ENCODE data around the gene BTBD1.
A peak's percentile ranks its signal among the peaks of the same experiment; 100 is the strongest.

BTBD1 gene

DNA sequence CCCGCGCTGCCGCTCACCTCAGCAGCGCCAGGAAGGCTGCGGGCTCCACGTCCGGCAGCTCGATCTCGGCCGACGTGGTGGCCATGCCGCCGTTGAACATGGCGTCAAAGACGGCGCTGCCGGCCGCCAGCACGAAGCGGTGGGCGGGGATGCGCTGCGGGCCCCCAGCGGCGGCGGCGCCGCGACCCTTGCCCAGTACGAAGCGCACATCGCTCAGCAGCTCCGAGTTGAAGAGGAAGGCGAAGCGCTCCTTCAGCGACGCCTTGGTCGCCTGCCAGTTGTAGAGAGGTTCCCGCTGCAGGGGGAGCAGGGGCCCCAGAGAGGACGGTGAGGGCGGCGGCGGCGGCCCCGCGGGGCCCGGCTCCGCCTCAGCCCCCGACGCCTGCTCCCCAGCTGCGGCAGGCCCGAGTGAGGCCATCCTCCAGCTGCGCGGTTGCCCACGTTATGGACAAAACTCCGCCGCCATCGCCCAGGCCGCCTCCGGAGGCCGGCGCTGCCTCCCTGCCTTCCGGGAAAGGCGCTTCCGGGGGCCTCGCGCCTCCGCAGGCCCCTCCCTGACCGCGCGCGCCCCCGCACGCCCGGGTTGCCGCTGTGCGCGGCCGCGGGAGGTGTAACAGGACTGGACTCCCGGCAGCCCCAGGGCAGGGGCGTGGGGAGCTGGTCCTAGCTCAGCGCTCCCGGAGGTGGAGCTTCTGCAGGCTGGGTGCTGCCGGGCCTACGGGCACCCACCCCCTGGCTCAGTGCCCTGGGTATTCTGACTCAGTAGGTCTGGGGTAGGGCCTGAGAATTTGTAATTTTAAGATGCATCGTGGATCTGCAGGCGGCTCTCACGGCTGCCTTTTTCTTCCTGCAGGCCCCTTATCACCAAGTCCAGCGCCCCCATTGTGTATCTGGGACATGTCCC is at the start of gene BTBD1:
BTBD1 (minus strand) TSS at position 519 of the 904 bp plus-strand sequence; CDS start at position 418, 101 bp downstream.
- DNase-seq, result peak; percentile 94

DNA sequence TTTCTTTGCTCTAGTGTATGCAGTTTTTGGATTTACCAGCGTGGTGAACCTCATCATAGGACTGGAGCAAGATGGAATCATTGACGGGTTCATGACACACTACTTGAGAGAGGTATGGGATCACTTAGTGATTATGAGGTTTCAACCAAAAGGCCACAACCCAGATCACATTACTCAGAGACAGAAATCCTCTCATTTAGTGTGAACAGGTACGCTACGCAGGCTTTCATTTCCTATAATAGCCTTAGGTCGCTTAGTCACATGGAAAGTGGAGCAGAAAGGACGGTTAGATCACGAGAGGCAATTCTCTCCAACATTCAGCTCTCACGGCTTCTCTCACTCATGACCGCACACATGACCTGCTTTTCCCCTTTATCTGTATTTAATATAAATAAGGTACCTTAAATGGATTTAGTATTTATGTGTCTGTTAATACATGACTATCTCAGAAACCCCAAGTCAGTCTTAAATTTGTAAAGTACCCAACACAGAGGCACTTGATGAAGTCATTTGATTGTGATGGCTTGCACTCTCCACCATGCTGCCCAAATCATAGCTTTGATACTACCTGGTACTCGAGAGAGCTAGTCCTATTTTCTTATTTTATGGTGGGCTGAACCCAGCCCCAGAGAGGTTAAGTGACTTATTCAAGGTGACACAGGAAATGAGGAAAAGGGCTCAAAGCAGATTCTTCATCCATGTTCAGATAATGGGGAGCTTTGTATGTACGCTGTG is 48.9 kb upstream of the BTBD1 start:
- DNase-seq, result no peak

DNA sequence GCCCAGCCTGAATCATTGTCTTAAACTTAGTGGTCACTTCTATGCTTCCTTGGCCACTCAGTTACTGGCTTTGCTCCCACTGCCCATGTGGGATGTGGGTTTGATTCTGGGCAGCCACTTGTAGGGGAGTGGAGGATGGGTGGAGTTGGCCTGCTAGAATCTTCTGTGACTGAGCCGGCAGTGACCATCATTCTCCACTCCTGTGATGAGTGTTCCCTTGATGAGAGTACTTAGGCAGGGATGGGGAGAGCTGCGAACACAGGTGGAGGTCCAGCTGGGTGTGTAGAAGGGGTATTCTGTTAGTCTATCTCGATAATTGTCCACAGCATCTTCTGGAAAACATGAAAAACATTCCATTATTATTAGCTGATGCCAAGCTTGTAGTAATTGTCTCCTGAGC is 48.4 kb upstream of the BTBD1 start:
- DNase-seq, result no peak

DNA sequence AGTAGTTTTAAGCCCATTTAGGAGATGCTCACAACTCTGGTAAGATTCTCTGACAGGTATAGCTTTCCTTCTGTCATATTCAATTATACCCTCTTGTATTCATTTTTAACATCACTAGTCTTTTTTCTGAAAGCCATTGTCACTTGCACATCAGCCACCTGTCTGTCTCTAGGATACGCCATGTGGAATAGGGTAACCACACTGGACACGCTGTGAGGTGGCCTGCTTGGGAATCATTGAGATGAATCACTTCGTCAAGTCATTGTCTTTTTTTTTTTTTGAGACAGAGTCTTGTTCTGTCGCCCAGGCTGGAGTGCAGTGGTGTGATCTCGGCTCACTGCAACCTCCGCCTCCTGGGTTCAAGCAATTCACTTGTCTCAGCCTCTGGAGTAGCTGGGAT is 47.8 kb upstream of the BTBD1 start:
- DNase-seq, result no peak

DNA sequence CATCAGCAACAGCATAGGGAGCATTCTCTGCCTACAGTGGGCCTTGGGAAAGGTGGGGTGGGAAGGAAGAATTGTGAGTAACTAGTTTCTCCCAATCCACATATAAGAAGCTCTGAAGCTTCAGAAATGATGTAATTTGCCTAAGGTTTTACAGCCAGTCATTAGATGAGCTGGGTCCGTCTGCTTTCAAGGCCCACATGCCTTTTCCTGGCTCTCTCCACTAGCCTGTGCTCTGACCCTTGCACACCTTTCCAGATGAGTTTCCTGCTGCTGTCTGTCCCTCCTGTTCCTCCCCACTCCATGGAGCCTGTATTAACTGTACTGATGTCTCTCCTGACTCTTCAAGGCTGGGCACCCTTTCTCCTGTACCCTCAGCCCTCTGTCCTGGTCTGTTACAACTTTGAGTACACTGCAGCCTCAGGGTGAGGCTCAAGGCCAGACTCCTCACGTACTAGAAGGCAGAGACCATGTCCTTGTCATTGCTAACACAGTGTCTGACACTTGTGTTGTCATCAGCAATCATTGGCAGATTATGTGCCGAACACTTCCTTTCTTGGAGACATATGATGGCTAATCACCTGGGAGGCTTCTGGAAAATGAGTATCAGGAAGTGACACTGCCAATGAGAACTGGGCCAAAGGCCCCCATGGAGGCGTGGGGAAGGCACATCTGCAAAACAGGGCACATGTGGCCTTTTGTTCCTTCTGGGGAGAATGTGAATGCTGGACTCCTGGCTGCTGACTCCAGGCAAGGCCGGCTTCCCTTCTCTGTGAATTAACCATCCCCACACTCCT is 47.0 kb upstream of the BTBD1 start:
- DNase-seq, result no peak

DNA sequence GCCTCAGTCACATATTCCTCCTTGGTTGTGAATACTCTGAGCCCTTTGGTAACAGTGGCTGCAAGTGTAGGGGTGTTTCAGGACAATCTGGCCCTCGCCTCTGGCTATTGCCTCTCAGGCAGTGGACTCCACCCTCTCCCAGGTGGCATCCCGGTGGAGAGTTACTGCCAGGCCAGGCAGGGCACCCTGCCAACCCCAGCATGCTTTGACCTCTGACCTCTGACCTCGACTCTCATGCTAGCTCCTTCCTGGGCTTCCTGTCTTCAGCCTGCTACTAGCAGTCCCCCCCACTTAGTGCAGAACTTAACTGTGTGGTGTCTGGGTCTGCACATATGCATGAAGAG is 45.9 kb upstream of the BTBD1 start:
- DNase-seq, result no peak

DNA sequence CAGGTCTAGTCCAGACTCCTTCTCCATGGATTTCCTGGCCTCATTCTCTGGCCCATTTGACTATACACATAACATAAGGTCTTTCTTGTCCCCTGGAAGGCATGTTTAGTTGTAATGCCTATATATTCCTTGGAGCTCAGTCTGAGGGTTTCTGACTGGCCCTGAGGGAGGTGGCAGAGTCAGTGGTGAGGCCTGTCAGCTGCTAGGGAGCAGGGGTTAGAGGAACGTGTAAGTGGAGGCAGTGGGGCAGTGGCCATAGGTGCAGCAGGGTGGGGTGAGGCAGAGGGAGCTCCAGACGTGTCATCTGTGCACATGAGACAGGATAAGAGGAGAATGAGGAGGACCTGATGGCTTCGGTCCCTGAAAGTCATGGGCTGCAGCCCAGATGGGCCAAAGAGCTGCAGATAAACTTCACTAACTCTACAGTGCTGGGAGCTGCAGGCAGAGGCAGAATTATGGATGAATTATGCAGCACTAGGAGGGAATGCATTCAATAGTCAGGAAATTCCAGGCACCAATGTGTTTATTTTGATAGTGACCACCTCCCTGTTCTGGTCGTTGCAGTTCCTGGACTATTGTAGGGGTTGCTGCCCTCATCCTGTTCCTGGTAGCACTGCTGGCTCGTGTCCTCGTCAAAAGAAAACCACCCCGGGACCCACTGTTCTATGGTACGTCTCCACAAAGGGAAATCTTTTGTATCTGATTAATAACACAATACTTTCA is 45.3 kb upstream of the BTBD1 start:
- no peak for DNase-seq

DNA sequence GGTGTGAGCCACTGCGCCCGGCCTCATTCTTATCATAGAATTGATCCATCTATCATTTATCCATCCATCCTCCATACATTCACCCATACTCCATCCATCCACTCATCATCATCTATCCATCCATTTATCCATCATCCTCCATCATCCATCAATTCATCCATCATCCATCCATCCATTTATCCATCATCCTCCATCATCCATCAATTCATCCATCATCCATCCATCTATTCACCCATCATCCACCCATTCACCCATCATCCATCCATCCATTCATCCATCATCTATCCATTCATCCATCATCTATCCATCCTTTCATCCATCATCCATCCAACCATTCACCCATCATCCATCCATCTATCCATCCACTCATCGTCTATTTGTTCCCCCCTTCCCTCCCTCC is 44.1 kb upstream of the BTBD1 start:
- no peak for DNase-seq

DNA sequence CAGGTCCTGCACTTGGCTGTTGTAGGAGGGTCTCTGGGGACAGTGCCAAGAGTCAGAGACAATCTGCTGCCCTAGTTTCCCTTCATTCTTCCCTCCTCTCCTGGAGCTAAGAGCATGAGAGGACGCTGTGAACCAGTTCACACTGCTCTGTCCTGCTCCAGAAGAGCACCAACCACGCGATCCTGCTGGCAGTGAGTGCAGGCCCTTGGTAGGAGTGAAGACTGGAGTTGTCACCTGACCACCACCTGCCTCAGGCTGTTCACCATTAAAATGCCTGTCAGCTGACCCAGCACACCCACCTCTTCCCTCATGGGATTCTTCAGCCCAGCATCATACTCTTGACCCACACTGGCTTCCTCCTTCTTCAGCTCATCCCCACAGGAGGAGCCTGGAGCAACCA is 43.3 kb upstream of the BTBD1 start:
- DNase-seq, result no peak

DNA sequence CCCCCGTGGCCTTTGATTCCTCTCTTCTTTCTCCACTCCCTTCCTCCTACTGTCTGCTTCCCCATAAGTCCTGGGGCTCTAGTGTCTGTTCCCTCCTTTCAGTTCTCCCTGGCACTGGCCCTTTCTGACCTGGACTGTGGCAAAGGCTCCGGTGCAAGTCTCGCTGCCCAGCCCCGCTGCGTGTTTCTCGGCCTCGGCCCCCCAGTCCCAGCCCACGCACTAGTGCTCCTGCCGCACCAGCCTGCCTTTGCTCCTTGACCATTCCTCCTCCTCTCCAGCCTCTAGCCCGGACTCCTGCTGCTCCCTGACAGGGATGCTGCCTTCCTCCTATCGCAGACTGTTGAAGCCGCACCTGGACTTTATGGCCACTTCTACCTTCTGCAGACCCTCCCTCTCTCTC is 42.5 kb upstream of the BTBD1 start:
- DNase-seq, result no peak

DNA sequence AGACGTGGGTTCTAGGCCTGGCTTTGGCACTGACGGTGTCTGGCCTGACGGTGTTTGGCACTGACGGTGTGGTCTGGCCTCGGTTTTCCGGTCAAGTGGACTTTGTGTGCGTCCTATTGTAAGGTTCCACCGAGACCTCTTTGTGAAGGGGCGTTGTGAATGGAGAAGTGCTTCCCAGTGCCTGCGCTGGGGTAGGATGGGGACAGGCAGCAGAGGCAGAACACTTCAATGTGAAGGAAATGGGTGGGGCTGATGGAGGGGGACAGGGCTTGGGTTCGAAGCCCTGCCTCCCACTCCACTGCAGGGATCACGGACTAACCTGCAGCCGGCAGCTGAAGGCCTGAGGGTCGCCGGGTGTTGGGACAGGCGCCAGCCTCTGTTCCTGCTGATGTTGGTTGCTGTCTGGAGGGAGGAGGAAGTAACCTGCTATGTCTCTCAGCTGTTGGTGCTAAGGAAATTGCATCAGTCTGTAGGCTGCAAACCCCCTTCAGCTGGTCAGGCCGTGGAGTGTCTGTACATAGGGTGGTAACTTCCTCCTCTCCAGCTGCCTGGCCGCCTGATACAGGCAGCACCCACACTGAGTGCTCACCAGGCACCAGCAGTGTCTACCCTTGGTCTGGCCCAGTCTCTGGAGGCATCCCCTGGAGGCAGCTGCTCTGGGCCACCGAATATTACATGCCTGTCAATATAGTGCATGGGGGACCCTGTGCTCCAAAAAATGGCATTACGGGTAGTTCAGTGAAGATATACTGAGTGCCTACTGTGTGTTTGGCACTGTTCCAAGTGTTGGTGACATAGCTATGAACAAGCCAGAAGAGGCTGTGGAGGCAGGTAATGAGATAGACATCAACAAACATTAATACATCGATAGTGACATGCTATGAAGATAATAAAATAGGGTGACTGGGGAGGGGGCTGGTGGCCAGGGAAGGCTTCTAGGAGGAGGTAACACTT is 41.5 kb upstream of the BTBD1 start:
- DNase-seq, result no peak

DNA sequence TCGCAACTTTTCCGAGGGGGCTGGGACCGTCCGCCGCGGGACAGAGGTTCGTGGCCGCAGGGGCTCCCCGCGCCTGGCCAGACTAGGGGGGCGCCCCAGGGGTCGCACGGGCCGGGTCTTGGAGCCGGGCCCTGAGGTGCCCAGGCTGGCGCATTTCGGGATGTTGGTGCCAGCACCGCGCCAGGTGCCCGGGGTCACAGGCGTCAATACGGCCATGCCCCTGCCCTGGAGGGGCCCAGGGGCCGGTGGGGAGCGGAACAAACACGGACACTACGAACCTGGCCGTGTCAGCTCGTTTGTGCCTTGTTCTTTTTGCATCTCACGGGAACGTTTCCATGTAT is 40.8 kb upstream of the BTBD1 start:
- no peak for DNase-seq

DNA sequence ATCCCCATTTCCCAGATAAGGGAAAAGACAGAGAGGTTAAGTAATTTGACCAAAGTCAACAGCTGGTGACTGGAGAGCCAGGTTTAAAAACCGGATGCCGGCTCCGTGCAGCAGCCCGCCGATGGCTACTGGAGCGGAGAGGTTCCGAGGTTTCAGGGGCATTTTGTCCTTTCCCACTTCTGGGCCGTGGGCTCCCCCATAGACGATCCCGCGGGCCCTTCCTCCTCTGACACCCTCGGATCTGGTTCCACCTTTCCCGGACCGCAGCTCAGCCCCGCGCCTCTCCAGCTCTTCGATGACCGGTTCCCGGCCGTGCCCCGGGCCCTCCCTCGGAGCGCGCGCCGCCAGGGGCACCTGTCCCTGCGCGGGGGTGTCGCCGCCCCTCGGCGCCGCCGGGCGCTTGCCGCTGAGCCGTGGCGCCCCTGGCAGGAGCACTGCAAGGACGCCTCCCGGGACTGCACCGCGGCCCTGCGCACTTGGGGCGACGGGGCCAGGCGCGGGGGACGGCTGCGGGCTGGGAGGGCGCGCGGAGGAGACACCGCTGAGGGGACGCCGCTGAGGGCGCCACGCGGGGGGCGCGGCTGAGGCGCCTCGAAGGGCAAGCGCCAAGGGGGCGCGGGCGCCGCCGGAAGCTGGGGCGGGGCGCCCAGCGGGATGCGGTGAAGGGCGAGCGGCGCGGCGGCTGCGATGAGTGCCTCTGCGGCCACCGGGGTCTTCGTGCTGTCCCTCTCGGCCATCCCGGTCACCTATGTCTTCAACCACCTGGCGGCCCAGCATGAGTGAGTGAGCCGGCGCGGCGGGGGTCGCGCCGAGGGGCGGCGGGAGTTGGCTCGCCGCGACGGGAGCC is 40.2 kb upstream of the BTBD1 start, which contains the start of gene TM6SF1:
TM6SF1 (plus strand) TSS at position 652 of the 847 bp plus-strand sequence; CDS start at position 688, 36 bp downstream.
- DNase-seq, result peak; percentile 50

DNA sequence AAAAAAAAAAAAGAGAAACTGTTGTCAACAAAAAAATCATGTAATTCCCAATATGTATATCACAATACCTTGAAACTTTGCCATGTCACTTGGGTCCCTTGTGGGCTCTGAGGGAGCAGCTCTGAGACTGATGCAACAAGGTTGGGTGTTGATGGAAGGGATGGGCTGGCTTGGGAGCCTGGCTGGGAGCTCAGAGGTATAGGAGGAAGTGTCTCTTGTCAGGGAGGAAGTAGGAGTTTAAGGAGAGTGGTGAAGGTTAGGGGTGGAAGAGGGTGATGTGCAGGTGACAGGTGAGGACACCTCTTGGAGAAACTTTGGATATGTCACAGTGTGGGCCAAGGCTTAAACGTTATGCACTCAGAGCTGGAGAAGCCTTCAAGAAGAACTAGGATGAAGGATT is 38.4 kb upstream of the BTBD1 start:
- no peak for DNase-seq

DNA sequence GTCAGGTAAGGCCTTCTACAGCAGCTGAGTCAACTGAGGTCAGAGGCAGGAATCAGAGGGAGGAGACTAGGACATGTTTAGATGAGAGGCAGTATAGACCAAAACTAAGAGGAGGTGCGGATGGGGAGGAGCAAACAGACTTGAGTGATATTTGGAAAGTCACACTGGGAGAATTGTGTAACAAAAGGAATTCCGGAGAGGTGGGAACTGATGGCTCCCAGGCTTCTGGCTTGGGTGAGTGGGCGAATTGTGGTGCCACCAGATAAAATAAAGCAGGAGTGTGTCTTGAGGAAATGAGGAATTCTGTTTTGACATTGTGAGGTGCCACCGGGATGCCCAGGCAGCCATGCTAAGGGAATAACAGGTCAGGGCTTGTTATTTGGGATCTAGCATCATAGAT is 37.1 kb upstream of the BTBD1 start:
- DNase-seq, result no peak

DNA sequence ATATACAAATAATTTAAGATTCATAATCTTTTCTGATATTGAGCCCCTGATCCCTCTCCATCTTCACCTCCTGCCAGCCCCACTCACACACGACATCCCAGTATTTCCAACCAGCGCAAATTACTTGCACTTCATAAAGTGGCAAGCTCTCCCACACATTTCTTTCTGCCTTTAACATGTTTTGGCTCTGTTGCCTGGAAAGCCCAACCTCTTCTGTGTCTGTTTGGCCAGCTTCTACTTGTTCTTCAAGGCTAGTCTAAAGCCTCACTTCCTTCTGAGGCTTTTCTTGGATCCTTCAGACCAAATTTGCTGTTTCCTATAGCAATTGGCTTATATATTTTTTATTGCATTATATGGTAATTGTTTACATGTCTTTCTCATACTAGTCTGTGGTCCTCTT is 35.3 kb upstream of the BTBD1 start:
- DNase-seq, result no peak

DNA sequence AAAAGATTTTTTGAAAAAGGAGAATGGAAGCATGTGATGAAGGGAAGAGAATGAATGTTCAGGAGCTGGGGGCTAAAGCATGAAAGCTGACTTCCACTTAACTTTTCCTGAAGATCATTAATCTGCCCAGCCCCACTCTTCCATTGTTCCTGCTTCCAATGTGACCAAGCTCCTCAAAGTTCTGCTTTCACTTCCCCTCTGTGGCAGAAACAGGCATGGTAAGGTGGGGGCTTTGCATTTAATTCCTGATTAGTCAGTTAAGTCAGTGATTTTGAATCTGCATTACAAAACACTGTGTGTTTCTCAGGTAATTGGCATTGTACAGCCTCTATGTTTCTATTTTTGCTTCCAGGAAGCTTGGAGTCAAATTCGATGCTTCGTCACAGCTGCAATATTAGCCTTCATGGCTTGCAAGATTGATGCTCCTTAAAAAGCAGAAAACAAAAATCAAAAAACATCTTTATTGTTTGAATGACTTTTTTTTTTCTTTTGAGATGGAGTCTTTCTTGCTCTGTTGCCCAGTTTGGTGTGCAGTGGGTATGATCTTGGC is 33.1 kb upstream of the BTBD1 start:
- no peak for DNase-seq

DNA sequence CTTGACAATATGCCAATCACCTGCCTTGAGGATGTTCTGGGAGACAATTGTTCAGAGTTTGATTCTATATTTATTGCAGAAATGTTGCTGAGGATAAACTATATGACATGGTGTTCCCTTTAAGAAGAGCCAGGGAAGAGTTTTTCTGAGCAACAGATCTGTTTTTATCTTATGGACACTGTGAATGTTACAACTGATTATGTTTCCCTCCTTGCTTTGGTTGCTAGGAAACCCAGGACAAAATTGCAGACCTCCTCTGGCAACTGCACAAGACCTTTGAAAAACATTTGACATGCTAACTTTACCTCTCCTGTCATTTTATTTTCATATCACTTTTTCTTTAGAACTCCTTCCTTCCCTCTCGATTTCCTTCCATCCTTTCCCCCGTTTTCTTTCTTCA is 32.2 kb upstream of the BTBD1 start:
- no peak for DNase-seq

DNA sequence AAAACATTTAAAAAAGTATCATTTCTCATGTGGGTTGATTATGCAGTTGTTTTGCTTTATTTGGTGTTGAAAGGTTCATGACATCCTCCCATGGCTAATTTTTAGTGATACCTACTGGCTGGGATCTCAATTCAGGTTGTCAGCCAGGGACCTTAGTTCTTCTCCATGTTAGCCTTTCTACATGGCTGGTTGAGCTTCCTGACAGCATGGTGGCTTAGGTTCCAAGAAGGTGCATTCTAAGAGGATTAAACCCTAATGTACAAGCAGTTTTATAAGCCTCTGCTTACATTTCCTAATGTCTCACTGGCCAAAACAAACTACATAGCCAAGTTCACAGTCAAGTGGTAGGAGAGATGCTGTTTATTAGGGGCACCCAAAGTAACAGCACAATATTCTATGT is 31.0 kb upstream of the BTBD1 start:
- DNase-seq, result no peak

DNA sequence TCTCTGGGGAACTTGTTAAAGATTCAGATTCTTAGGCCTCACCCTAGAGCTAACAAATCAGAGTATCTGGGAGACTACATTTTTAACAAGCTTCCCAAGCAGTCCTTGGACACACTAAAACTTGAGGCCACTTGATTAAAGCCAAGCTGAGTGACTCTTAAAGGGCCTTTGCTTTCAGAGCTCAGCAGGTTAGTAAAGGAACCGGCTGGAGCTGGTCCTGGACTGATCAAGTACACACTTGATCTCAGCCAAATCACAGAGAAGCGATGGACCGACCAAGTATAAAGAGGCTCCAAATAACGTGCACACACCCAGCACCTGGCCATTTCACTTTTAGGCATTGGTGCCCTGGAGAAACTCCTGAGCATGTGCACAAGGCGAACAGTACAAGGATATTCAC is 27.5 kb upstream of the BTBD1 start:
- DNase-seq, result no peak

Data from eye (tissue), 1 donor.